Loucy (cell line): ENCODE measurements around the gene ELMO3.

ENCODE experiments used
- H2AFZ ChIP-seq: fragments of 200-600 bp; sonication (generic); 2 replicates; pipeline ENCODE4 v1.6.0; 2016; ENCODE audit warnings: antibody characterized with exemption, mild to moderate bottlenecking, low read length, moderate library complexity
- H3F3A ChIP-seq: fragments of 200-600 bp; 2 replicates; pipeline ENCODE4 v1.6.0; 2016; ENCODE audit warnings: antibody characterized with exemption, low read depth, mild to moderate bottlenecking
- H3K27me3 ChIP-seq: fragments of 200-600 bp; sonication (generic); 2 replicates; pipeline ENCODE4 v1.6.1; 2014; ENCODE audit warnings: low read length, mild to moderate bottlenecking; ENCODE audit not compliant: insufficient read depth, poor library complexity, severe bottlenecking
- H3K36me3 ChIP-seq: fragments of 200-600 bp; sonication (generic); 2 replicates; pipeline ENCODE4 v1.6.1; 2016; ENCODE audit warnings: low read length; ENCODE audit not compliant: insufficient read depth
- H3K4me1 ChIP-seq: fragments of 200-600 bp; sonication (generic); 2 replicates; pipeline ENCODE4 v1.5.1; 2014; ENCODE audit warnings: low read length, mild to moderate bottlenecking; ENCODE audit not compliant: insufficient read depth, poor library complexity, severe bottlenecking
- H3K4me2 ChIP-seq: fragments of 200-600 bp; sonication (generic); 2 replicates; pipeline ENCODE4 v1.6.0; 2014; ENCODE audit warnings: antibody characterized with exemption, low read length, low read depth, mild to moderate bottlenecking; ENCODE audit not compliant: poor library complexity, severe bottlenecking
- H3K4me3 ChIP-seq: fragments of 200-600 bp; sonication (generic); 2 replicates; pipeline ENCODE4 v1.5.1; 2014; ENCODE audit warnings: low read length, mild to moderate bottlenecking, mixed read lengths; ENCODE audit not compliant: poor library complexity, severe bottlenecking
- H3K79me2 ChIP-seq: fragments of 200-600 bp; sonication (generic); 2 replicates; pipeline ENCODE4 v1.6.1; 2014; ENCODE audit warnings: low read length; ENCODE audit not compliant: insufficient read depth
- H3K9ac ChIP-seq: fragments of 200-600 bp; sonication (generic); 2 replicates; pipeline ENCODE4 v1.6.0; 2014; ENCODE audit warnings: mild to moderate bottlenecking, low read depth, low read length, moderate library complexity; ENCODE audit not compliant: poor library complexity, severe bottlenecking
- H3K9me2 ChIP-seq: fragments of 200-600 bp; sonication (generic); replicated peaks from 2 replicates; pipeline ENCODE4 v1.6.1; 2016; ENCODE audit warnings: low read depth, low read length, mixed read lengths
- H3K9me3 ChIP-seq: fragments of 200-600 bp; sonication (generic); 2 replicates; pipeline ENCODE4 v1.6.1; 2014; ENCODE audit warnings: mild to moderate bottlenecking, antibody characterized with exemption, low read length, low read depth; ENCODE audit not compliant: insufficient read depth
- H4K20me1 ChIP-seq: fragments of 200-600 bp; sonication (generic); 2 replicates; pipeline ENCODE4 v1.6.0; 2014; ENCODE audit warnings: antibody characterized with exemption, low read length, mild to moderate bottlenecking; ENCODE audit not compliant: insufficient read depth, poor library complexity, severe bottlenecking
- EZH2phosphoT487 ChIP-seq: fragments of 200-600 bp; IDR thresholded peaks from 2 replicates; pipeline ENCODE4 v1.6.1; 2018; ENCODE audit warnings: antibody characterized with exemption, mild to moderate bottlenecking, moderate library complexity, borderline replicate concordance
- TF ChIP-seq, protein P1 (sequence below): fragments of 200-600 bp; sonication (generic); conservative IDR thresholded peaks from 2 replicates; pipeline ENCODE4 v1.5.1; 2014; ENCODE audit warnings: mild to moderate bottlenecking, antibody characterized with exemption, low read length

The ELMO3 gene

DNA sequence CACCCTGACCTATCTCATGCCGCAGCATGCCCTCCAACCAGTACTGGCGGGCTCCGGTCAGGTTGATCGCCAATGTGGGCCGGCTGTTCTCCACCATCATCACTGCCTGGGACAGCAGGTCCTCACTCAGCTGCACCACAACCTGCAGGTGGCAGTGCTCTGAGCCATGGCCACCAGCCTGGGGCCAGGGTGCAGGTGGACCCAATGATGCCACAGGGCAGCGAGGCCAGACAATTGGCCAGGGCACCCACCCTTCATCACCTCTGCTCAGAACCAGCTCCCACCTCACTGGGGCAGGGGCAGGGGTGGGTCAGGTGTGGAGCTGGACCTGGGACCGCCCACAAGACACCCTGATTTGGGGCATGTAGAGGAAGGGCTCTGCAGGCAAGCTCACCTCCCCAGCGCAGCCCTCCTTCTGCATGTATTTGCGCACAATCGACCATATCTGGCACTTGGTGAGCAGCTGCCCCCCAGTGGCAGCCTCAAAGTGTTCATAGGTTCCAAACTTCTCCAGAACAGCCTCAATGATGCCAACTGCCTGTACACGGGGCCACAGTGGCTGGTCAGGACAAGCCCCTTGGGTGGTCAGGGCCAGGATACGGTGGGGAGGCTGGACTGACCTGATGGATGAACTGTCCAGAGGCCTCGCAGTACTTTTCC, 19.4 kb upstream of the ELMO3 start:
- Histone ChIP-seq H3F3A (no peaks in the 10 kb centered on the region), H4K20me1 (peaks cover 13% of the 10 kb centered on the region), H3K79me2 (peaks cover 33% of the 10 kb centered on the region), H3K4me1 (peaks cover 25% of the 10 kb centered on the region), H3K9me3 (no peaks in the 10 kb centered on the region), H3K36me3 (no peaks in the 10 kb centered on the region), H3K4me2 (no peak overlapping the region), H3K9me2 (no peaks in the 10 kb centered on the region), H3K4me3 (no peak overlapping the region), H3K9ac (no peak overlapping the region), H2AFZ (no peak overlapping the region), H3K27me3 (no peaks in the 10 kb centered on the region)
- TF ChIP-seq, protein P1, sequence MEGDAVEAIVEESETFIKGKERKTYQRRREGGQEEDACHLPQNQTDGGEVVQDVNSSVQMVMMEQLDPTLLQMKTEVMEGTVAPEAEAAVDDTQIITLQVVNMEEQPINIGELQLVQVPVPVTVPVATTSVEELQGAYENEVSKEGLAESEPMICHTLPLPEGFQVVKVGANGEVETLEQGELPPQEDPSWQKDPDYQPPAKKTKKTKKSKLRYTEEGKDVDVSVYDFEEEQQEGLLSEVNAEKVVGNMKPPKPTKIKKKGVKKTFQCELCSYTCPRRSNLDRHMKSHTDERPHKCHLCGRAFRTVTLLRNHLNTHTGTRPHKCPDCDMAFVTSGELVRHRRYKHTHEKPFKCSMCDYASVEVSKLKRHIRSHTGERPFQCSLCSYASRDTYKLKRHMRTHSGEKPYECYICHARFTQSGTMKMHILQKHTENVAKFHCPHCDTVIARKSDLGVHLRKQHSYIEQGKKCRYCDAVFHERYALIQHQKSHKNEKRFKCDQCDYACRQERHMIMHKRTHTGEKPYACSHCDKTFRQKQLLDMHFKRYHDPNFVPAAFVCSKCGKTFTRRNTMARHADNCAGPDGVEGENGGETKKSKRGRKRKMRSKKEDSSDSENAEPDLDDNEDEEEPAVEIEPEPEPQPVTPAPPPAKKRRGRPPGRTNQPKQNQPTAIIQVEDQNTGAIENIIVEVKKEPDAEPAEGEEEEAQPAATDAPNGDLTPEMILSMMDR, result peak; percentile 39; the same call in 1 of the 2 replicates
- no peak for TF ChIP-seq EZH2phosphoT487

DNA sequence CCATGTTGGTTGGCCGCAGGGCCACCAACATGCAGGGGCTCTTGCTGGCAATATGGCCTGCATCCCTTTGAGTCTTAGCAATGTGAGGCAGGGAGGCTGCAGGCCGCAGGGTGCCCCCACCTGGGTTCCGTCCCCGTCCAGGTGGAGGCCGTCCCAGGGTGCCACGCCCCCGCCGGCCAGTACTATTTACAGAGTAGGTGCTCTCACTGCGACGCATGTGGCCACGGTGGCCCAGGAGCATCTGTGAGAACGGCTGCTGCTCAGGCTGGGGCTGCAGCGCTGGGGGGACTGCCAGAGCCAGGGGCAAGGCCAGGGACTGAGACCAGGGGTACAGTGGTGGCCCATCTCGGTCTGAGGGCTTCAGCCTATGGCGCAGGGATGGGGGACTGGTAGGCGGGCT, 18.8 kb upstream of the ELMO3 start:
- TF ChIP-seq, protein P1, result no peak
- no peak for TF ChIP-seq EZH2phosphoT487
- H3F3A ChIP-seq, result no peaks in the 10 kb centered on the region
- peaks cover 20% of the 10 kb centered on the region for H4K20me1 ChIP-seq
- no peaks in the 10 kb centered on the region for H3K27me3 ChIP-seq
- no peaks in the 10 kb centered on the region for H3K36me3 ChIP-seq
- H3K9me2 ChIP-seq, result no peaks in the 10 kb centered on the region
- H3K9ac ChIP-seq, result no peak overlapping the region
- H2AFZ ChIP-seq, result no peak overlapping the region
- peaks cover 27% of the 10 kb centered on the region for H3K79me2 ChIP-seq
- H3K9me3 ChIP-seq, result no peaks in the 10 kb centered on the region
- H3K4me2 ChIP-seq, result no peak overlapping the region
- no peak overlapping the region for H3K4me3 ChIP-seq
- H3K4me1 ChIP-seq, result peaks cover 22% of the 10 kb centered on the region

DNA sequence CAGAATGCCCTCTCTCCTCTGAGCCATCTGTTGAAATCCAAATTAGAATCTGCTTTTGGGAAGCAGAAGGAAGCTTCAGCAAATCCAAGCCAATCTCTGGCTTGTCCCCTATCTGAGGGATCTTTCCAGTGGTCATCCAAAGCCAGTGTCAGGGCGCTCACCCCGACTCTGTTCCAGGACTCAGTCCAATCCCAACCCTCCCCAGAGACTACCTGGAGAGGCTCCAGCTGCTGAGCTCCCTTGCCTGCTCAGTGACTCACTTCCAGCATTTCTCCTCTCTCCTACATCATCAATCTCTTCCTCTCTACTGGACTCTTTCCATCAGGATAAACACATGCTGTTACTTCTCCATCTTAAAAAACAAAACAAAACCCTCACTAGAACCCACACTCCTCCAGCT, 17.6 kb upstream of the ELMO3 start:
- H3K9ac ChIP-seq, result no peak overlapping the region
- H3K9me3 ChIP-seq, result no peaks in the 10 kb centered on the region
- H3K4me2 ChIP-seq, result peak overlapping the region; percentile 35
- H3K36me3 ChIP-seq, result no peaks in the 10 kb centered on the region
- H3K79me2 ChIP-seq, result peaks cover 25% of the 10 kb centered on the region
- H3F3A ChIP-seq, result no peaks in the 10 kb centered on the region
- H3K9me2 ChIP-seq, result no peaks in the 10 kb centered on the region
- TF ChIP-seq, protein P1, result no peak
- TF ChIP-seq EZH2phosphoT487, result no peak
- H3K27me3 ChIP-seq, result no peaks in the 10 kb centered on the region
- peaks cover 20% of the 10 kb centered on the region for H4K20me1 ChIP-seq
- H2AFZ ChIP-seq, result no peak overlapping the region
- H3K4me1 ChIP-seq, result peaks cover 19% of the 10 kb centered on the region
- no peak overlapping the region for H3K4me3 ChIP-seq
